ENCODE results near the gene ANKRD60.
A peak's percentile ranks its signal among the peaks of the same experiment; 100 is the strongest.

Gene ANKRD60

DNA sequence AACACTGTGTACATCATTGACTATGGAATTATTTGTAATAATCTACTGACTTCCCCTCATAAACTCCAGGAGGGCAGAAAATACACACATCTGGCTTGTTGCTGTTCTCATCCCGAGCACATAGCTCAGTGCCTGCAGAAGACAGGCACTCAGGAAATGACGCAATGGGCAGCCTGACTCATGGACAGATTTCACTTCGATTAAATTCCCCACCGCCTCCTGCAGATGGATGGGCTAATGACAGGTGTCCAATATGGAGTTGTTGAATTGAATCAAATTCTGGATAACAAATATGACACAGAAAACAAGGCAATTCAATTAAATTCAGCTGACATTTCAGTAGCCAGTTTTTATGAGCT, 9.1 kb downstream of the ANKRD60 start:
- no peak for DNase-seq

DNA sequence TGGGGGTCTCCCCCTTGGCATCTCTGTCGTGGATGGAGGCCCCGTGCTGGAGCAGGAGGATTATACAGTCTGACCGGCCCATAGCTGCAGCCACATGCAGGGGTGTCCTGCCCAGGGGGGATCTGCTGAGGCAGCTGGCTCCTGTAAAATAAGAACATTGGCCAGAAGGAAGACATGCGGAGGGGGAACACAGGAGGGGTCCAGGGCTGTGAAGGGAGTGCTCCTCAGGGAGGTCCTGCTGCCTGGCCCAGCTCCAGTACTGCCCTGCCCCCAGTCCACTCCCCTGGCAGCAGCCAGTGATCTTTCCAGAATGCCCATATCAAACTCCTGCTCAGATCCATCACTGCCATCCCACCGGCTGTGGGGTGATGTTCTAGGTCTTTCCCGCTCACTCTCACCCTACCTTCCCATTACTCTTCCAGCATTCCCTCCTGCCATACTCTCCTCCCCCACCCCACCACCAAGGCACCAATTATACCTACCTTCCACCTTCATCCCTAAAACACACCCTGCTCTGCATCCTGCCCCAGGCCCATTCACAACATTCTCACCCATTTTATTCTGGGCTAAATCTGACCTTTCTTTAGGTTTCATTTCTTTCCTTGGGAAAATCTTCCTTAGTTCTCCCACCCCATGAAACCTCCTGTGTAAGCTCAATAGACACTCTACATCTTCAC, 9.7 kb downstream of the ANKRD60 start:
- DNase-seq, result no peak

DNA sequence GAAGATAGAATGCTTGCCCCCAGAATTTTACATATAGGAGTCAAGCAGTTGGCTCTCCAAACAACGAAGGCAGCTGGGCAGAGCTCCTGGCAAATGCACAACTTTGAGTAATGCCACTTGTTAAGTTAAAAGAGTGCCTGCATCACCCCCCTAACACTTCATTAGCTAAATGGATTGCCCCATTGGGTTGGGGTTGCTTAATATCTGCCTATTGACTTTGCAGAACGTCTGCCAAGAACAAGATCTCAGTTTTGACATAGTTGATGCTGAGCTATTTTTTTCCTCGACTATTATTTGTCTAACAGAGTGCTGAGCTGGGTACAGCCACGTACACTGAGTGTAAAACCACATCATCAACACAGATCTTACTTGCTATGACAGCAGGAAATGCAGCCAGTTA, 12.1 kb downstream of the ANKRD60 start:
- DNase-seq, result no peak

DNA sequence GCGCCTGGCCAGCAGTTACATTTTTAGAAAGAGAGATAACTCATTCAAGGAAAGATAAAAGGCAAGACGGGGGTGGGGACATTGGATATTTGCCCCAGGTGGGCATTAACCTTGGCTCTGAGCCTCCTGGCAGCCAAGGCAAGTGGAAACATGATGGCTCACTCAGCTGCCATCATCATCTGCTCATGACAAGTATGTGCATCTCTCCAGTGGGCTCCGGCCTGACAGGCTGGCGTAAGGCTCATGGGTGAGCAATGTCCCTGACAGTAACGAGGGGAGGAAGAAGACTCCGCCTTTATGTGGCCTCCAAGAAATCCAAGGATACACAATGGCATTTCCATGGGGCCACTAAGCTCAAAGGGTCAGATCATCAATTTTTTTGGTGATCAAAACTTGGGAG, 13.3 kb downstream of the ANKRD60 start:
- DNase-seq, result no peak

DNA sequence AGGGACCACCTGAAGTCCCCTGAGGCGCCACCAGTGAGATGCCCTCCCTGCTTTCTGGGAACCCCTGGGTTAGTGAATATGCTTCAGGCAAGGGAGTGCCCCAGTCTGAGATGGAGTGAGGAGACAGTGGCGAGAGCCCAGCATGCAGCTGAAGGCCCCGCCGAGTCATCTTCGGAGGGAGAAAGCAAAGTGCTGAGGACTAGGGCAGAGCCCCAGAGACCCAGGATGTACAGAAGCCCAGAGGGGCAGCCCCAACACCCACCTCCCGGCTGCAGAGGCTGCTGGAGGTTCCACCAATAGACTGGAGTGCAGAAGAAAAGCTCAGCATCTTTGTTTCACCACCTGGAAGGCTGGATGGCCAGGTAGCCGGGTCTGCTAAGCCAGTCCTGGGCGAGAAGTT, 14.1 kb downstream of the ANKRD60 start:
- DNase-seq, result no peak

DNA sequence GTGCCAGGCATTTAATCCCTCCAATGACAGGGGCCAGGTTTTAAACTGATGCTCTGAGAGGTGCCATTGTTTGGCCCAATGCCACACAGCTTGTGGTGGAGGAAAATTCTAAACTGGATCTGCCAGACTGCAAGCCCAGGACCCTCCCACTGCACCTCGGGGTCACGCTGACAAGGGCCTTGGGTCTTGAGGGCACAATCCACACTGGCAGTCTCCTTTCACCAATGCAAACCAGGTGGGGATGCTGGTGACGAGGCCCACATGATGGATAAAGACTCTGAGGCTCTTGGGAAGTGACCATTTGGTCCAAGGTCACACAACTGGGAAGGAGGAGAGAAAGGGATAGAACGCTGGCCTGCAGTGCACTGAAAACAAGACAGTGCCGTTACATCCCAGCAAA, 14.7 kb downstream of the ANKRD60 start:
- DNase-seq, result no peak

DNA sequence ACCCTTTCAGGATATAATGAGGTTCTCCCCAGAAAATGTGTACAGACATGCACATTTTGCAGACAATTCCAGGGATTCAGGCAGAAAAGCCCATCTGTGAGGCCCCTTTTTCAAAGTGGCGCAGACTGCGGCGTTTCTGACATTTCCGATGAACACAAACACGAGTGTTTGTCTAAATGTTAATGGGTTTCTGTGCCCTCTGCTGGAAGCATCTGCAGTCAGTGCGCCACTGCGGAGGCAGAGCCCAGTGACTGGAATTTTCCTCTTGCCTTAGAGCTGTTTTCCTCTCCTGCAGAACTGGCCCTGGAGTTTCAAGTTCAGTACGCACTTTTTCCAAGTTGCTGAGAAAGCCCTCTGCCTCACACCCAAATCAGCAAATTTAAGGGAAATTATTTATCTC, 15.3 kb downstream of the ANKRD60 start:
- DNase-seq, result no peak

DNA sequence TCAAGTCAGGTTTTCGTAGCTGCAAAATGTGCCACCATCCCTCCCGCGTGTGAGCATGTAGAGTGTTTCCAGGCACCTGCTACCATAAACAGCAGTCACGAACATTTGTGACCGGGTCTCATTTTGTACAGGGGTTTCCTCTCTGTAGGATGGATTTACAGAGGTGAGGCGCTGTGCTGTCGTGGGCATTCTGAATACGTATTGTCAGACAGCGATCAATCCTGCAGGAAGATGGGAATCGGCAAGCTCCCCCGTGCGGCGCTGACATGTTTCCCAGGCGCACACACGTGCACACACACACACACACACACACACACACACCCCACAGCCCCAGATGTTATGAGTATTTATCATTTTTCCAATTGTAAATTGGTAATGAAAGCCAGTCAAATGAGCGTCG, 15.8 kb downstream of the ANKRD60 start:
- no peak for DNase-seq

DNA sequence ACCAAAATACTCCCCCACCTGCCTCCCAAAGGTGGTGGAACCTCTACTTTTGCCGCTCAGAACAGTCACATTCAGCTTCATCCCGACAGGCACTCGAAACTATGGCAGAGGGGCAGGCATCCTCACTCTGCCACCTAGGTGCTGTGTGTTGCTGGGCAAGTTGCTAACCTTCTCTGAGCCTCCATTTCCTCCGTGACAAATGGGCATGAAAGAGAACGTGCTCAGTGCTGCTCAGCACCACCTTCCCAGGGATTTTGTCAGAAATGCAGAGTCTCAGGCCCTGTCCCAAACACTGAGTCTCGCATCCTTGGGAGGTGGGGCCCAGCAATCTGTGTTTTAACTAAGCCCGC, 18.1 kb downstream of the ANKRD60 start:
- DNase-seq, result no peak

DNA sequence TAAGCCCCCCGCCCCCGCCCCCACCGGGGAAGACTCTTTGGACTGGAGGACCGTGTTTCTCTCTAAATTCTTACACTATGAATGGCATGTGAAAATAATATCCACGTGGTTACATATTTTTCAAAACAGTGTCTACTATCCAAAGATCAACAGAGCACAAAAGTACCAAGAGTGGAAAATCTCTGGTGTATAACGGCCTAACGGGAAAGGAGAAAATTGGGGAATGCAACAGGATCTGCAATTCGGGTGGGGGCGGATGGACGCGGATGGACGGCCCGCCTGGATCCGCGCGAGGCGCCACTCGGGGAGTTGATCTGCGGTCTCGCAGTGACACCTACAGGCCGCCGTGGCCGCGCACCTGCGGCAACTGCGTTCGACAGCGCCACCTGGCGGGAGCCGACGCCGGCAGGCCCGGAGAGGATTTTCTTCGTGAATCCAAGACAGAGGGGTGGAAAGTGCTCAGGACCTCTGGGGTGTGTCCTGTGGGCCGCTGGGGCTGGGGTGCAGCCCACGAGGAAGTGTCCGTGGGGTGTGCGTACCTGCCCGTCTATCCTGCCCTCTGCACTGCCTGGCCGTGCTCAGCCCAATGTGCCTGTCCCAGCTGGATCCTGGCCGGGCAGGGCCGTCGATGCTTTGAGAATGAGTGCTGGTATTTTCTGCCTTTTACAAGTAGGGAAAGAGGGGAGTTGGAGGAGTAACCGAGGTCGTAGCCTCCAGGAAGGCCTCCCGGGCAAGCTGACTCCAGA, 18.6 kb downstream of the ANKRD60 start:
- peak; percentile 71 for DNase-seq

DNA sequence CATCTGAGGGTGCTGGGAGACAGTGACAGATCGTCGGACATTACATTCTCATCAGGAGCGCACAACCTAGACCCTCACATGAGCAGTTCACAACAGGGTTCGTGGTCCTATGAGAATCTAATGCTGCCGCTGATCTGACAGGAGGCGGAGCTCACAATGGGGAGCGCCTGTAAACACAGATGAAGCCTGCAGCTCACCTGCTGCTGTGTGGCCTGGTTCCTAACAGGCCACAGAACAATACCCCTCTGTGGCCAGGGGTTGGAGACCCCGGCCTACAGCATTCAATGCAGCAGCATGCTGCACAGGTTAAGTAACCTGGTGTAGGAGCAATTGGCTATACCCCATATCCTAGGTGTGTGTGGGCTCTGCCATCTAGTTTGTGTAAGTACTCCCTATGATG, 19.5 kb downstream of the ANKRD60 start:
- no peak for DNase-seq

DNA sequence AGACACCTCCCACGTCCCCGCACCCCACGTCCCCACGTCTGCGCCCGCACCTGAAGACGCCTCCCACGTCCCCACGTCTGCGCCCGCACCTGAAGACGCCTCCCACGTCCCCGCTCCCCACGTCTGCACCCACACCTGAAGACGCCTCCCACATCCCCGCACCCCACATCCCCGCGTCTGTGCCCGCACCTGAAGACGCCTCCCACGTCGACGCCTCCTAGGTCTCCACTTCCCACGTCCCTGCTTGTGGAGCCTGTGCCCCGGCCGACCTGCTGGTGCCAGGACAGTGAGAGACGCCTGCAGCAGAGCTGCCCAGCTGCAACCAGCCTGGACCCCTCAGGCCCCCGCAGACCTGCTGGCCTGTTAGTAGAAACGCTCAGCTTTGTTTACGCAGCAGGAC, 22.6 kb downstream of the ANKRD60 start:
- no peak for DNase-seq

DNA sequence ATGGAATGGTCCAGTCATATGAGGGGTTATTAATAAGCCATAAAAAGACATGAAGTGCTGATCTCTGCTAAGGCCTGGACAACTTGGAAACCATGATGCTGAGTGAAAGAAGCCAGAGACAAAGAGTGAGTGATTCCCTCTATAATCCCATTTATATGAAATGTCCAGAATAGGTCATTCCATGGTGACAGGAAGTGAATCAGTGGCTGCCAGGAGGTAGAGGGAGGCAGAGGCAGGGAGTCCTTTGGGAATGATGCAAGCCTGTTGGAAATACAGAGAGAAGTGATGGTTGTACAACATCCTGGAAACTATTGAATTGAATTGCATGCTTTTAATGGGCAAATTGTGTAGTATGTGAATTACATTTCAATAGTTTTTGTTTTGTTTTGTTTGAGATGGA, 26.4 kb downstream of the ANKRD60 start:
- no peak for DNase-seq

DNA sequence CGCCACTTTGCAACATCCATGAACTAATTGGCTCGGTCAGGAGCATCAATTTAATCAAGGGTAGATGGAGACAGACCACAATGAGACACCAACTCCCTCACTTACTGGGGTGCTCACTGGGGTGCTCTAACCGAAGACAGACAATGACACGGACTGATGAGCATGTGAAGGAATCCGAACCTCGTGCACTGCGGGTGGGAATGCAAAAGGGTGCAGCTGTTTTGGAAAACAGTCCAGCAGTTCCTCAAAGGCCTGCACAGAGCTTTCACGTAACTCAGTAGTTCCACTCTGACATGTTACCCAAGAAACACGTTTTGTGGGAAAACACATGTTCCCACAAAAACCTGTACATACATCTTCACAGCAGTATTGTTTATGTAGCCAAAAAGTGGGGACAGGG, 26.8 kb downstream of the ANKRD60 start:
- DNase-seq, result no peak

DNA sequence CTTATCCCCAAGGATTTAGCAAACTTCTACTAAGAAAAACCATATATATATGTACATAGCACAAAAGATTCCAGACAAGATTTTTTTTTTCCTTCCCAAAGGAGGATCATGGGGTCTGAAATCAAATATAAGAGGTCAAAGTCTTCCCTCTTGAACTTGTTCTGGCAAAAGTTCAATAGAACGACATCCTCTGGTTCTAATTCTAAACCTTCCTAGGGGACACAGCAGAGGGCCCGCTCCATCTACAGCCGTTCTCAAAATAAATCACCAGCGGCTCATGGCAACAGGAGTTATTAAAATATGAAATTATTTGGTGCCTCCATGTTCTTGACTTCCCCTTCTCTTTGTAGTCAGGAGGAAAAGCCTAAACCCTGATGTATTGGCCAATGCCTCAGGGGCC, 29.0 kb downstream of the ANKRD60 start:
- no peak for DNase-seq

DNA sequence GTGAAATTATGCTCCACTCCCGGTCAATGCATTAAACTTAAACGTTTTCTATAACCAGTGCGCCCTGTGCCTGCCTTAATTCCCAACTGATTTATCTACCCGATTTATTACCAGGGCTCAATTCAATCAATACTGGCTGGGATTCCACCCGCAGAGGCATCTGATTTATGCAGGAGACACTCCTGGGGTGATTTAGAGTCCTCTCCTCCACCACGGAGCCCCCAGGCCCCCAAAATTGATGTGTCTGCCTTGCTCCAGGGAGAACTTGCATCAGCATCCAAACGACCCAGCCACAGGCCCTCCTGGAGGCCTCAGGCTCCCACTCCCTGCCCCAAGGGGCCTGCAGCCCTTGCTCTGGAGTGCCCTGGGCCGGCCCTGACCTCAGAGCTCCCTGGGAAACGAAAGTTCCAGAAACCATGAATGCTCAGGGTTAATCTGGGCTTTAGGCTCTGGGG, 29.5 kb downstream of the ANKRD60 start:
- DNase-seq, result no peak

DNA sequence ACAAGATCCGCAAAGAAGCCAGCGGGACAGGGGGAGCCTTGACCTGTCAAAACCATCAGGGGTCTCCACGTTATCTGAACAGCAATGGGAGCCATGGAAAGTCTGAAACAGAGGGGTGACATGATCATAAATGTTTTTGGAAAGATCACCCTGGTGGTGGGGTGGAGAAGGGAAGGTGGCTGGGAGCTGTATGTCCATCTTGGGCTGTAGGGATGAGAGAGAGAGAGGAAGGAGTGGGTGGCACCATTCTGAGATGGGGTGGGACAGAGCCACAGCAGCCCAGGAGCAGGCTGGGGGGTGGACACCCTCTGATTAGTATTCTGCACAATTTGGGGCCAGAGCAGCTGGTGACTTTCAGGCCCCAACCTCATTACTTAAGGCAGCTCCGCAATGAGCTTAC, 30.1 kb downstream of the ANKRD60 start:
- DNase-seq, result no peak

DNA sequence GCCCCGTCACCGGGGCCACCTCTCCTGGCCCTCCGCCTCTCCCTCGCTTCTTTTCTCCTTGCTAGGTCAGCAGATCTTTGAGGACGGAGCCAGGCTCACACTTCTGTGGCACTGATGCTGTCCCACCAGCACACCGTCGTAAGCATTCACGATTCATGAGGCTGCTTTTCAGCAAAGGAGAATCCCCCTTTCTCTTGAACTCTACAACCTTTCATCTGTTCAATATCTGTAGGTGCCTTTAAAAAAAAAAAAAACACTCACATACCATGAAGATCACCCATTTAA, 31.3 kb downstream of the ANKRD60 start:
- no peak for DNase-seq

DNA sequence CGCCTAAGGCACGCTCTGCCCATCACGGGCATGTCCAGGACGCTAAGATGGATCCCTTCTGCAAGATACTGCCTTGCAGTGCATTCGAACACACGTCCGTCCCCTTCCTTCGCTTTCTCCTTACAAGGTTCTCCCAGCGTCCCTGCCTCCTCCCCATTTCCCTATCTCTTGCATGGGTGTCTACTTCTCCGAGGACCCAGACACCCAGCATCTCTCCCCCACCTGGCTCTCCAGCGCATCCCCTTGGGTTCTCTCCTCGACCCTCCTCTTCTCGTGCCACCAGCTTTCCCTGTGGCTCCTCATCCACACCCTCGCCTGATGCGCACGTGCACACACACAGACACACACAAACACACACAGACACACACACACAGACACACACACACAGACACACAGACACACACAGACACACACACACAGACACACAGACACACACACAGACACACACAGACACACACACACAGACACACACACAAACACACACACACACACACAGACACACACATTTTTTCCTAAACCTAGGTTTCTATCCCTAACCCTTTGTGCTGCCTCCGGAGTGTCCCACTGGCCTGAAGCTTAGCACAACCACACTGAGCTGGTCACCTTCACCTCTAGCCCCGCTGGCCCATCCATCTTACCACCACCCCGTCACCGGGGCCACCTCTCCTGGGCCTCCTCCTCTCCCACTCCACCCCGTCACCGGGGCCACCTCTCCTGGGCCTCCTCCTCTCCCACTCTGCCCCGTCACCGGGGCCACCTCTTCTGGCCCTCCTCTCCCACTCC, 31.9 kb downstream of the ANKRD60 start:
- no peak for DNase-seq

DNA sequence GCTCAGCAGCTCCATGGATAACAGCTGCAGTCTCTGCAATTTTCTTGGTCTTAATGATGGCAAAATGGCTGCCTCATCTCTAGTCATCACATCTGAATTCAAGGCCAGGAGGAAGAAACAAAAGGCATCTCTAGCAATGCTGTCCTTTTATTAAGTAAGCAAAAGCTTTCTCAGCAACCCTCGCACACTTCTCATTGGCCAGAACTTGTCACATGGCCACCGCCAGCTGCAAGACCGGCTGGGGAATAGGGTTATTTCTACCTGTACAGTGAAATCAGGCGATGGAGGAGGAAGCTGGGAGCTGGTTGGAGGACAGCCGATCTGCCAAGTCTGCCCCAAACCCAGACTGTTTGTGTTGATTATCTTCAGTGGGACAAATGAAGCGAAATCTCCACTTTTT, 33.4 kb downstream of the ANKRD60 start:
- no peak for DNase-seq

DNA sequence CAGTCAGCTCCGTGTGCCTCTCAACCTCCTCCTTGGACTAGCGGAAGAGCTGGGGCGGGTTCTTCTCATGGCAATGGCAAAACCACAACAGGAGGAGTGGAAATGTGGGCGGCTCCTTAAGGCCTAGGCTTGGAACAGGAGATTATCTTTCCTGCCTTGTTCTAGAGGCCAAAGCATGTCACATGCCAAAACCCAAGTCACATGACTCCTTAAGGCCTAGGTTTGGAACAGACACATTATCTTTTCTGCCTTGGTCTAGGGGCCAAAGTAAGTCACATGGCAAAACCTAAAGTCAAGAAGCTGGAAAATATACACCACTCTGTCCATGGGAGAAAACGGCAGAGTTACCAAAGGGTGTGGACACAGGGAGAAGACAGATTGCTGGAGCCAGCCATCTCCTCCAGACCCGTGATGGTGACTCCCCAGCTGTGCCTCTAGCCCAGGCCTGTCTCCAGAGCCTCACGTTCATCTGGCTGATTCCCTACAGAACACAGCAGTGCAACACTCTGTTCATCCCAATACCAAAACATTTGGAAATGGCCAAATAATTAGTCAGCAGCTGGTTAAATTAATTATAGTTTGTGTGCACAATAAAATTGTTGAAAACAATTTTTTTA, 34.2 kb downstream of the ANKRD60 start:
- no peak for DNase-seq

DNA sequence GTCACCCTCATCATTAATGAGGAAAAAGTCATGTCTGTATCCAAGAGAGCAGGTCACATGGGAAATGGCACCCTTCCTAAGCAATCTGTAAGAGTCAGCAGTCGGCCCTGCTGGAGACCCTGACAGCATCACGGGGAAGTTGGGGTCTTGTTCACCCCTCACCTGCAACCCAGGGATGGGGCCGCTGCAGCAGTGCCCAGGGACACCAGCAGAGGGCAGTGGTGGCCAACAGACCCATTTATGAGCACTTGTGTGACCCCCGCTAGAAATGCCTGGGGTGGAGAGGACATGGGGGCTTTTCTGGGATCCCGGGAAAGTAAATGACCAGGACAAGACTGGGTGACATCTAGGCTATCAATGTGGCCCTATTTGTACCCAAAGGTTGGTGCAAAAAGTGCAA, 35.9 kb downstream of the ANKRD60 start:
- DNase-seq, result no peak

DNA sequence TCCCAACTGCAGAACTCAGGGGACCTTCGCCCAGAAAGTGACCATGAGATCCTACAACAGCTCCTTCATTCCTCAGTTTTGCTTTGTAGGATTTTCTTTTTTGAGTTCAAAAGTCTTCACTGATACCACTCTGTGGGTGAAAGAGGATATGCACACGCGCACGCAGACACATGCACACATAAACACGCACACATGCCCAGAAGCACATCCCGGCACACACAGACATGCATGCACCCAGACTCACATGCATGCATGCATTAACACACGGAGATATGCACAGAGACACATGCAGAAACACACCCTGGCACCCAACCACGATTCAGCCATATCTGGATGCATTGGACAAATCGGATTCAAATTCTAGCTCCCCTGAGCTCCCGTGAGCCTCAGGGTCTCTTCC, 36.4 kb downstream of the ANKRD60 start:
- DNase-seq, result no peak

DNA sequence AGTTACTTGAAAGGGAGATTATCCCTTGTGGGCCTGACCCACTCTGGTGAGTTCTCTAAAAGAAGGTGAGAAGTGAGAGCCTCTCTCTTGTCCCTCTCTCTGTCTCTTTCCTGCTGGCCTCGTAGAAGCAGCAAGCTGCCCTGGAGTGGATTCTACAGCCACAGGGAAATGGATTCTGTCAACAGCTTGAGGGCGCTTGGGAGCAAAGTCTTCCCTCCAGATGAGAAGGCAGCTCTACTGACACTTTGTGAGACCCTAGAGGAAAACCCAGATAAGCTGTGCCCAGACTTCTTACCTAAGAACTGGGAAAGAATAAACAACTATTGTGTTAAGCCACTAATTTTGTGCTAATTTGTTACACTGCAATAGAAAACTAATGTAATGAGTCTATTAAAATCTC, 39.9 kb downstream of the ANKRD60 start:
- no peak for DNase-seq
